Erythroblast (primary cell): ENCODE measurements around the gene SREK1IP1.

Experiments
- GATA1 ChIP-seq: IDR thresholded peaks from 2 replicates; pipeline ENCODE4 v1.6.1; 2011; ENCODE audit warnings: low read depth, mild to moderate bottlenecking, control low read depth, low read length, moderate library complexity
- POLR2A ChIP-seq: IDR thresholded peaks from 2 replicates; pipeline ENCODE4 v1.6.1; 2011; ENCODE audit warnings: mild to moderate bottlenecking, low read length

- TF ChIP-seq POLR2A, result no peak
- no peak for TF ChIP-seq GATA1
Measured at GRCh38 chr5:64690104-64690416, 78.4 kb downstream of the SREK1IP1 start.
